B cell (primary cell): ENCODE measurements around the gene C1orf52. TPM values are rescaled to one million over a fixed set of nuclear protein-coding genes. Genes with fewer than 3 reads are reported as not detected.

Experiments
- ATAC-seq: fragments of 200-7000 bp; cut with Tn5 transposase; one replicate; pipeline ENCODE4 v1.10.0; 2021; ENCODE audit warnings: low read depth, mild to moderate bottlenecking, moderate number of reproducible peaks, moderate library complexity
- CTCF ChIA-PET: fragments of 350-600 bp; sonication (Branson Sonifier 250); formaldehyde crosslinking; loops from one replicate; lab custom pipeline; 2021; ENCODE audit warnings: antibody characterized with exemption, inconsistent platforms; lab: Charles Lee
- POLR2A ChIA-PET: fragments of 350-600 bp; sonication (Branson Sonifier 250); formaldehyde crosslinking; loops from one replicate; lab custom pipeline; 2021; ENCODE audit warnings: antibody characterized with exemption; lab: Charles Lee
- DNase-seq: peaks from one replicate; pipeline ENCODE4 v3.0.0; 2013
- H2AFZ ChIP-seq: 2 replicates; pipeline ENCODE4 v1.6.1; 2012; ENCODE audit warnings: mild to moderate bottlenecking, low read depth, low read length; ENCODE audit not compliant: insufficient read depth, poor library complexity, severe bottlenecking
- H3K27ac ChIP-seq, 2 donors: 1 replicate in 1 of 2; 2 replicates in 1 of 2; pipeline ENCODE4 v1.5.1; 2012 to 2013; ENCODE audit warnings: low read length in 2 of 2, mild to moderate bottlenecking in 2 of 2, moderate library complexity in 1 of 2
- H3K27me3 ChIP-seq, 4 experiments: fragments of 200-600 bp in 1 of 4; sonication (generic) in 1 of 4; replicated peaks in 1 of 4; 1 replicate in 2 of 4; 2 replicates in 2 of 4; pipeline versions ENCODE4 v1.6.1 to v1.7.0; 2013 to 2016; ENCODE audit warnings: low read length in 3 of 4, mild to moderate bottlenecking in 2 of 4, mixed read lengths in 1 of 4, moderate library complexity in 1 of 4; ENCODE audit not compliant: insufficient read depth in 4 of 4, control insufficient read depth in 3 of 4; ENCODE audit errors: control extremely low read depth in 1 of 4
- H3K36me3 ChIP-seq, 2 experiments: replicated peaks in 1 of 2; 1 replicate in 1 of 2; 2 replicates in 1 of 2; pipeline versions ENCODE4 v1.6.1 to v1.7.1; 2013; ENCODE audit warnings: low read length in 1 of 2; ENCODE audit not compliant: insufficient read depth in 2 of 2, control insufficient read depth in 1 of 2; ENCODE audit errors: control extremely low read depth in 1 of 2, extremely low read depth in 1 of 2
- H3K4me1 ChIP-seq, 2 donors: fragments of 200-600 bp in 1 of 2; sonication (generic) in 1 of 2; 1 replicate in 1 of 2; 2 replicates in 1 of 2; pipeline versions ENCODE4 v1.5.1 to v1.6.1; 2013 to 2017; ENCODE audit warnings: low read length in 2 of 2; ENCODE audit not compliant: control insufficient read depth in 2 of 2, insufficient read depth in 2 of 2
- H3K4me2 ChIP-seq: replicated peaks from 2 replicates; pipeline ENCODE3; 2012; ENCODE audit warnings: mild to moderate bottlenecking, low read depth, low read length; ENCODE audit not compliant: poor library complexity, severe bottlenecking
- H3K4me3 ChIP-seq, 5 experiments: fragments of 200-600 bp in 1 of 5; sonication (generic) in 1 of 5; 1 replicate in 3 of 5; 2 replicates in 2 of 5; pipeline versions ENCODE4 v1.5.1 to v1.7.0; 2011 to 2016; ENCODE audit warnings: low read length in 4 of 5, mild to moderate bottlenecking in 4 of 5, low read depth in 2 of 5, control low read depth in 1 of 5, moderate library complexity in 1 of 5; ENCODE audit not compliant: insufficient read depth in 1 of 5; ENCODE audit errors: control extremely low read depth in 1 of 5, extremely low read depth in 1 of 5
- H3K79me2 ChIP-seq: fragments of 200-600 bp; sonication (generic); one replicate; pipeline ENCODE4 v1.6.0; 2016; ENCODE audit warnings: low read length; ENCODE audit not compliant: control insufficient read depth, insufficient read depth
- H3K9ac ChIP-seq: fragments of 200-600 bp; sonication (generic); 2 replicates; pipeline ENCODE4 v1.6.1; 2017; ENCODE audit warnings: mild to moderate bottlenecking, low read length, moderate library complexity
- H3K9me3 ChIP-seq, 3 donors: one replicate each; pipeline versions ENCODE4 v1.6.1 to v1.7.1; 2013; ENCODE audit warnings: low read length in 2 of 3; ENCODE audit not compliant: control insufficient read depth in 2 of 3, insufficient read depth in 1 of 3; ENCODE audit errors: control extremely low read depth in 1 of 3
- H4K20me1 ChIP-seq: 2 replicates; pipeline ENCODE4 v1.6.0; 2012; ENCODE audit warnings: mild to moderate bottlenecking, low read length; ENCODE audit not compliant: insufficient read depth, control insufficient read depth, poor library complexity, severe bottlenecking
- H3K27ac Mint-ChIP-seq: one replicate; pipeline ENCODE4 v1.8.0; 2021; ENCODE audit warnings: mixed read lengths
- H3K27me3 Mint-ChIP-seq: one replicate; pipeline ENCODE4 v1.8.0; 2021; ENCODE audit warnings: mixed read lengths
- H3K4me1 Mint-ChIP-seq: one replicate; pipeline ENCODE4 v1.8.0; 2021; ENCODE audit warnings: mixed read lengths
- H3K4me3 Mint-ChIP-seq: one replicate; pipeline ENCODE4 v1.8.0; 2021; ENCODE audit warnings: mixed read lengths
- H3K9me3 Mint-ChIP-seq: one replicate; pipeline ENCODE4 v1.8.0; 2022; ENCODE audit warnings: mixed read lengths; ENCODE audit not compliant: insufficient read depth
- EZH2 ChIP-seq: IDR thresholded peaks from 2 replicates; pipeline ENCODE4 v1.6.1; 2012; ENCODE audit warnings: borderline replicate concordance, low read depth, mild to moderate bottlenecking, moderate library complexity, low read length; ENCODE audit not compliant: insufficient read depth, poor library complexity, severe bottlenecking
- WGBS: methylation state at CpG from one replicate; pipeline ENCODE4 v1.1.5; 2013; ENCODE audit warnings: missing lambda C conversion rate; ENCODE audit not compliant: insufficient coverage; 5-methylcytosine and 5-hydroxymethylcytosine counted together
- intact Hi-C: fragments of 100-400 bp; cut with micrococcal nuclease; formaldehyde crosslinking; loops from one replicate; pipeline ENCODE4 v1.10.0; 2022
- polyA plus RNA-seq: library from polyadenylated mRNA; depleted of rRNA; stranded (reverse); fragments of >200 nt; gene quantifications from 2 replicates; pipeline ENCODE4 v1.2.3, GENCODE V29; 2012
- total RNA-seq, 2 donors: library from RNA; stranded (reverse); fragments of 120-200 nt in 1 of 2; gene quantifications; 1 replicate in 1 of 2; 2 replicates in 1 of 2; pipeline versions ENCODE4 v1.2.3 to v1.2.4, GENCODE V29; 2013 to 2022
- TF ChIP-seq, protein P1 (sequence below): fragments of 200-600 bp; IDR thresholded peaks from one replicate; pipeline ENCODE4 v1.8.0; 2022; ENCODE audit warnings: antibody characterized with exemption, mild to moderate bottlenecking

C1orf52 gene
- total and polyA plus RNA-seq, 2 donors (not counting 1 experiment from before 2014, with no cell fraction given), result 29.9 to 45.3 TPM

- intact Hi-C loops, result loop anchor here (1.0 kb wide), 2 partner anchors 22 to 39 kb away; partner anchors contain the start of genes BCL10 and C1orf52
- Histone ChIP-seq H3K27ac (peak overlapping the region; percentile 50 to 60), H3K36me3 (no peaks in the 10 kb centered on the region), H4K20me1 (no peaks in the 10 kb centered on the region), H3K4me1 (peaks cover 19 to 20% of the 10 kb centered on the region in 2 donors), H3K9ac (peak overlapping the region; percentile 38), H2AFZ (peak overlapping the region; percentile 49), H3K9me3 (no peaks in the 10 kb centered on the region), H3K4me3 (peak overlapping the region in 3 of 5 experiments; percentile 6 to 51 (median 17)), H3K79me2 (no peaks in the 10 kb centered on the region), H3K27me3 (no peaks in the 10 kb centered on the region), H3K4me2 (peak overlapping the region; percentile 66)
- H3K27ac Mint-ChIP-seq, result peak overlapping the region; percentile 78
- H3K27me3 Mint-ChIP-seq, result no peaks in the 10 kb centered on the region
- CTCF ChIA-PET, result interaction anchor here (0.7 to 2.8 kb wide), 6 partner anchors 10 to 395 kb away, joined by 3 to 19 read pairs (median 4); partner anchors contain the start of genes BCL10 and C1orf52
- WGBS, result 10% methylated on average over 8 of the region's 11 CpGs
- H3K9me3 Mint-ChIP-seq, result no peaks in the 10 kb centered on the region
- POLR2A ChIA-PET, result interaction anchor here (1.7 kb wide), 1 partner anchor 22 kb away, joined by 9 read pairs; the partner anchor contains the start of gene BCL10
- DNase-seq (peak; percentile 66), ATAC-seq (peak; percentile 90)
- peaks cover 26% of the 10 kb centered on the region for H3K4me1 Mint-ChIP-seq
- H3K4me3 Mint-ChIP-seq, result peak overlapping the region; percentile 76
- no peak for TF ChIP-seq EZH2
- TF ChIP-seq, protein P1, sequence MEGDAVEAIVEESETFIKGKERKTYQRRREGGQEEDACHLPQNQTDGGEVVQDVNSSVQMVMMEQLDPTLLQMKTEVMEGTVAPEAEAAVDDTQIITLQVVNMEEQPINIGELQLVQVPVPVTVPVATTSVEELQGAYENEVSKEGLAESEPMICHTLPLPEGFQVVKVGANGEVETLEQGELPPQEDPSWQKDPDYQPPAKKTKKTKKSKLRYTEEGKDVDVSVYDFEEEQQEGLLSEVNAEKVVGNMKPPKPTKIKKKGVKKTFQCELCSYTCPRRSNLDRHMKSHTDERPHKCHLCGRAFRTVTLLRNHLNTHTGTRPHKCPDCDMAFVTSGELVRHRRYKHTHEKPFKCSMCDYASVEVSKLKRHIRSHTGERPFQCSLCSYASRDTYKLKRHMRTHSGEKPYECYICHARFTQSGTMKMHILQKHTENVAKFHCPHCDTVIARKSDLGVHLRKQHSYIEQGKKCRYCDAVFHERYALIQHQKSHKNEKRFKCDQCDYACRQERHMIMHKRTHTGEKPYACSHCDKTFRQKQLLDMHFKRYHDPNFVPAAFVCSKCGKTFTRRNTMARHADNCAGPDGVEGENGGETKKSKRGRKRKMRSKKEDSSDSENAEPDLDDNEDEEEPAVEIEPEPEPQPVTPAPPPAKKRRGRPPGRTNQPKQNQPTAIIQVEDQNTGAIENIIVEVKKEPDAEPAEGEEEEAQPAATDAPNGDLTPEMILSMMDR, result no peak
These were observed 38.6 kb upstream of the C1orf52 start for GRCh38 chr1:85297855-85298629.

GRCh38 chr1:85297538-85297854 is 38.0 kb upstream of the C1orf52 start:
- WGBS, result 100% methylated on average over 1 of the region's 1 CpG
- ATAC-seq (no peak), DNase-seq (no peak)
- H3K4me3 ChIP-seq, result no peak overlapping the region
- Mint-ChIP-seq H3K27ac (peak overlapping the region; percentile 78), H3K4me1 (peaks cover 26% of the 10 kb centered on the region), H3K27me3 (no peaks in the 10 kb centered on the region), H3K4me3 (peak overlapping the region; percentile 76), H3K9me3 (no peaks in the 10 kb centered on the region)
- H3K4me2 ChIP-seq, result peak overlapping the region; percentile 66
- H3K36me3 ChIP-seq, result no peaks in the 10 kb centered on the region
- ChIA-PET POLR2A (interaction anchor here (0.6 to 1.7 kb wide), 3 partner anchors 12 to 72 kb away, joined by 3 to 9 read pairs (median 5); partner anchors contain the start of gene BCL10), CTCF (interaction anchor here (0.7 to 2.8 kb wide), 6 partner anchors 9 to 395 kb away, joined by 3 to 19 read pairs (median 4); partner anchors contain the start of gene BCL10)
- intact Hi-C loops, result no loop called here
- no peak for TF ChIP-seq EZH2
- TF ChIP-seq, protein P1, result no peak
- H3K79me2 ChIP-seq, result no peaks in the 10 kb centered on the region
- H3K27ac ChIP-seq, result peak overlapping the region; percentile 50 to 60
- peak overlapping the region; percentile 38 for H3K9ac ChIP-seq
- no peaks in the 10 kb centered on the region for H3K27me3 ChIP-seq
- H3K9me3 ChIP-seq, result no peaks in the 10 kb centered on the region
- H4K20me1 ChIP-seq, result no peaks in the 10 kb centered on the region
- H2AFZ ChIP-seq, result no peak overlapping the region
- peaks cover 19 to 22% of the 10 kb centered on the region in 2 donors for H3K4me1 ChIP-seq
